Measurements from ENCODE around the gene CHST15. TPM values are rescaled to one million over a fixed set of nuclear protein-coding genes. Genes with fewer than 3 reads are reported as not detected.

Gene CHST15
- total and polyA plus RNA-seq, 2 of the 13 experiments (the other 11 are each of a cell fraction or from before 2014, with no cell fraction given), result 1.4 to 94.7 TPM

DNA sequence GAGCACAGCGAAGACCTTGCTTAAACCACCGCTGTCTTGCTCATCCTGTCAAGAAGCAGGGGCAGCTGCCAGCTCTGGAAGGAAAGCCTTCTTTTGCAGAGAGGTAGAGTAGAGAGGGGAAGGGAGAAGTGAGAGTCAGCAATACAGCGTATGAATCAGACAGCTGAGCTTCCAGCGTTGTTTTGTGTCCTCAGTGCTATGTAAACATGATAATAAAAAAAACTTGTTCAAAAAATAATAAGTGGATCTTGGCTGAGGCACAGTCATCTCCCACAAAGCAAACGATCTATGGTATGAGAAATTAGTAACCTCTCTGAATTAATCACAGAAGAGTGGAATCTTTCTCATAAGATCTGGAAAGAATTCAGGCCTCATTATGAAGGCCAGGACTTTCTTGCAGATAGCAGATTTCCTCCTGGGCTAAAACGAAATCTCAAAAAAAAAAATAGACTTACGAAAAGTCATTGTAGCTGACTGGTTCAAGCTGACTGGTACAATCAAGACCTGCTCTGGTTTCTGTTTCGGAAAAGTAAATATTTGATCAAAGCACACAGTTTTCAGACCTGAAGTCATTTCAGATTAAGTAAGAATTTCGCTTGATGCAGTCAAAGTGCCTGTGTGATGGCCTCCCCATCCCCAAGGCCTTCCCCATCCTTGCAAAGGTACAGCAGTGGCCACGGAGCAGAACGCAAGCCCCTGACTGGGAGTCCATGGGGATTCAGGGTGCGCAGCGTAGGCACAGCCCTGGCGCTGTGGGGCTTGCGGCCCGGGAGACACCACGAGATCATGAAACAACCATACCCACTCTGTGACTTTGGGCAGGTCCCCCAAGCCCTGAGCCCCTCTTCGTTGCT lies 29.4 kb downstream of the CHST15 start (continued):
- TF ChIP-seq, protein P1, sequence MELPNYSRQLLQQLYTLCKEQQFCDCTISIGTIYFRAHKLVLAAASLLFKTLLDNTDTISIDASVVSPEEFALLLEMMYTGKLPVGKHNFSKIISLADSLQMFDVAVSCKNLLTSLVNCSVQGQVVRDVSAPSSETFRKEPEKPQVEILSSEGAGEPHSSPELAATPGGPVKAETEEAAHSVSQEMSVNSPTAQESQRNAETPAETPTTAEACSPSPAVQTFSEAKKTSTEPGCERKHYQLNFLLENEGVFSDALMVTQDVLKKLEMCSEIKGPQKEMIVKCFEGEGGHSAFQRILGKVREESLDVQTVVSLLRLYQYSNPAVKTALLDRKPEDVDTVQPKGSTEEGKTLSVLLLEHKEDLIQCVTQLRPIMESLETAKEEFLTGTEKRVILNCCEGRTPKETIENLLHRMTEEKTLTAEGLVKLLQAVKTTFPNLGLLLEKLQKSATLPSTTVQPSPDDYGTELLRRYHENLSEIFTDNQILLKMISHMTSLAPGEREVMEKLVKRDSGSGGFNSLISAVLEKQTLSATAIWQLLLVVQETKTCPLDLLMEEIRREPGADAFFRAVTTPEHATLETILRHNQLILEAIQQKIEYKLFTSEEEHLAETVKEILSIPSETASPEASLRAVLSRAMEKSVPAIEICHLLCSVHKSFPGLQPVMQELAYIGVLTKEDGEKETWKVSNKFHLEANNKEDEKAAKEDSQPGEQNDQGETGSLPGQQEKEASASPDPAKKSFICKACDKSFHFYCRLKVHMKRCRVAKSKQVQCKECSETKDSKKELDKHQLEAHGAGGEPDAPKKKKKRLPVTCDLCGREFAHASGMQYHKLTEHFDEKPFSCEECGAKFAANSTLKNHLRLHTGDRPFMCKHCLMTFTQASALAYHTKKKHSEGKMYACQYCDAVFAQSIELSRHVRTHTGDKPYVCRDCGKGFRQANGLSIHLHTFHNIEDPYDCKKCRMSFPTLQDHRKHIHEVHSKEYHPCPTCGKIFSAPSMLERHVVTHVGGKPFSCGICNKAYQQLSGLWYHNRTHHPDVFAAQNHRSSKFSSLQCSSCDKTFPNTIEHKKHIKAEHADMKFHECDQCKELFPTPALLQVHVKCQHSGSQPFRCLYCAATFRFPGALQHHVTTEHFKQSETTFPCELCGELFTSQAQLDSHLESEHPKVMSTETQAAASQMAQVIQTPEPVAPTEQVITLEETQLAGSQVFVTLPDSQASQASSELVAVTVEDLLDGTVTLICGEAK (IDR thresholded peaks at IDR 0.05), result no peak
- TF ChIP-seq, protein P1 (CRISPR knock-in tag; IDR thresholded peaks at IDR 0.05), result no peak
- TF ChIP-seq, protein P2, sequence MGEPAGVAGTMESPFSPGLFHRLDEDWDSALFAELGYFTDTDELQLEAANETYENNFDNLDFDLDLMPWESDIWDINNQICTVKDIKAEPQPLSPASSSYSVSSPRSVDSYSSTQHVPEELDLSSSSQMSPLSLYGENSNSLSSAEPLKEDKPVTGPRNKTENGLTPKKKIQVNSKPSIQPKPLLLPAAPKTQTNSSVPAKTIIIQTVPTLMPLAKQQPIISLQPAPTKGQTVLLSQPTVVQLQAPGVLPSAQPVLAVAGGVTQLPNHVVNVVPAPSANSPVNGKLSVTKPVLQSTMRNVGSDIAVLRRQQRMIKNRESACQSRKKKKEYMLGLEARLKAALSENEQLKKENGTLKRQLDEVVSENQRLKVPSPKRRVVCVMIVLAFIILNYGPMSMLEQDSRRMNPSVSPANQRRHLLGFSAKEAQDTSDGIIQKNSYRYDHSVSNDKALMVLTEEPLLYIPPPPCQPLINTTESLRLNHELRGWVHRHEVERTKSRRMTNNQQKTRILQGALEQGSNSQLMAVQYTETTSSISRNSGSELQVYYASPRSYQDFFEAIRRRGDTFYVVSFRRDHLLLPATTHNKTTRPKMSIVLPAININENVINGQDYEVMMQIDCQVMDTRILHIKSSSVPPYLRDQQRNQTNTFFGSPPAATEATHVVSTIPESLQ (CRISPR knock-in tag; conservative IDR thresholded peaks at IDR 0.05), result no peak
- TF ChIP-seq ZNF775 (CRISPR knock-in tag; IDR thresholded peaks at IDR 0.05; ENCODE audit: borderline replicate concordance), result no peak
- no peak for TF ChIP-seq HDAC1 (CRISPR knock-in tag; IDR thresholded peaks at IDR 0.05)
- no peak for TF ChIP-seq ZNF232 (CRISPR knock-in tag; IDR thresholded peaks at IDR 0.05; ENCODE audit: borderline replicate concordance)
- TF ChIP-seq ZNF44 (CRISPR knock-in tag; IDR thresholded peaks at IDR 0.05), result no peak
- TF ChIP-seq THAP11 (CRISPR knock-in tag; IDR thresholded peaks at IDR 0.05), result no peak
- peak; percentile 45; the same call in 1 of the 2 replicates for TF ChIP-seq GATAD2A (CRISPR knock-in tag; IDR thresholded peaks at IDR 0.05)
- TF ChIP-seq, protein P3, sequence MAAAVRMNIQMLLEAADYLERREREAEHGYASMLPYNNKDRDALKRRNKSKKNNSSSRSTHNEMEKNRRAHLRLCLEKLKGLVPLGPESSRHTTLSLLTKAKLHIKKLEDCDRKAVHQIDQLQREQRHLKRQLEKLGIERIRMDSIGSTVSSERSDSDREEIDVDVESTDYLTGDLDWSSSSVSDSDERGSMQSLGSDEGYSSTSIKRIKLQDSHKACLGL (CRISPR knock-in tag; IDR thresholded peaks at IDR 0.05), result no peak
- no peak for TF ChIP-seq DPF2 (CRISPR knock-in tag; IDR thresholded peaks at IDR 0.05; ENCODE audit: borderline replicate concordance, low read depth)
- TF ChIP-seq, protein P4, sequence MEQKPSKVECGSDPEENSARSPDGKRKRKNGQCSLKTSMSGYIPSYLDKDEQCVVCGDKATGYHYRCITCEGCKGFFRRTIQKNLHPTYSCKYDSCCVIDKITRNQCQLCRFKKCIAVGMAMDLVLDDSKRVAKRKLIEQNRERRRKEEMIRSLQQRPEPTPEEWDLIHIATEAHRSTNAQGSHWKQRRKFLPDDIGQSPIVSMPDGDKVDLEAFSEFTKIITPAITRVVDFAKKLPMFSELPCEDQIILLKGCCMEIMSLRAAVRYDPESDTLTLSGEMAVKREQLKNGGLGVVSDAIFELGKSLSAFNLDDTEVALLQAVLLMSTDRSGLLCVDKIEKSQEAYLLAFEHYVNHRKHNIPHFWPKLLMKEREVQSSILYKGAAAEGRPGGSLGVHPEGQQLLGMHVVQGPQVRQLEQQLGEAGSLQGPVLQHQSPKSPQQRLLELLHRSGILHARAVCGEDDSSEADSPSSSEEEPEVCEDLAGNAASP (CRISPR knock-in tag; IDR thresholded peaks at IDR 0.05; ENCODE audit: borderline replicate concordance), result 0 out of 2 replicates have a peak, but pooled peaks have one; percentile 45
- TF ChIP-seq SCMH1 (CRISPR knock-in tag; IDR thresholded peaks at IDR 0.05; ENCODE audit: borderline replicate concordance), result no peak
- TF ChIP-seq, protein P5, sequence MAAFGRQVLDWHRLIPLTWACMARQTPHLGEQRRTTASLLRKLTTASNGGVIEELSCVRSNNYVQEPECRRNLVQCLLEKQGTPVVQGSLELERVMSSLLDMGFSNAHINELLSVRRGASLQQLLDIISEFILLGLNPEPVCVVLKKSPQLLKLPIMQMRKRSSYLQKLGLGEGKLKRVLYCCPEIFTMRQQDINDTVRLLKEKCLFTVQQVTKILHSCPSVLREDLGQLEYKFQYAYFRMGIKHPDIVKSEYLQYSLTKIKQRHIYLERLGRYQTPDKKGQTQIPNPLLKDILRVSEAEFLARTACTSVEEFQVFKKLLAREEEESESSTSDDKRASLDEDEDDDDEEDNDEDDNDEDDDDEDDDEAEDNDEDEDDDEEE (CRISPR knock-in tag; IDR thresholded peaks at IDR 0.05), result no peak
- no peak for TF ChIP-seq ZNF121 (CRISPR knock-in tag; IDR thresholded peaks at IDR 0.05)

Measured in HepG2 (cell line).